Lung microvascular endothelial cell (primary cell): ENCODE results near the gene DQX1. TPM values are rescaled to one million over a fixed set of nuclear protein-coding genes. Genes with fewer than 3 reads are reported as not detected.

Experiments
- DNase-seq, 2 donors: peaks; one replicate each; pipeline versions ENCODE4 v3.0.0 to v3.0.0-alpha.2; 2010; ENCODE audit warnings: low read depth in 2 of 2
- total RNA-seq: library from RNA; depleted of rRNA; stranded (reverse); fragments of >200 nt; gene quantifications from 2 replicates; pipeline ENCODE4 v1.2.1, GENCODE V29; 2014

Gene DQX1
- total RNA-seq, 1 donor from 2014 or later: not detected

DNA sequence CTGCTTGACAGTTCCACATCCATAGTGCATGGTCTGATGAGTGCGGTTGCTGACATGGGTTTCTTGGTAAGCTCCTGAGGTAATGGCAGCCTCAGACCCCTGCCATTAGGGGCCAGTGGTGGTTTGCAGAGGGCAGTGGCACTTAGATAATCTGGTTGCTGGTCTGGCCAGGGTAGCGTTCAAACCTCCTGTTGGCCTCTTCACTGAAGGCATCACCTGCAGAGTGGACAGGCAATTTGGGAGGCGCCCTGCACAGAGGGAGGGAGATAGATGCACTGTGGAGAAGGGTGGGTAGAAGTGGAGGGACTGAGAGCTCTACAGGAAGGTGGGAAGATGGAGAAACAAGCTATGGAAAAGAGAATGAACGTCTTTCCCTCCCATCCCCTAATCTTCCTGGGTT, 7.4 kb upstream of the DQX1 start:
- DNase-seq: no peak

DNA sequence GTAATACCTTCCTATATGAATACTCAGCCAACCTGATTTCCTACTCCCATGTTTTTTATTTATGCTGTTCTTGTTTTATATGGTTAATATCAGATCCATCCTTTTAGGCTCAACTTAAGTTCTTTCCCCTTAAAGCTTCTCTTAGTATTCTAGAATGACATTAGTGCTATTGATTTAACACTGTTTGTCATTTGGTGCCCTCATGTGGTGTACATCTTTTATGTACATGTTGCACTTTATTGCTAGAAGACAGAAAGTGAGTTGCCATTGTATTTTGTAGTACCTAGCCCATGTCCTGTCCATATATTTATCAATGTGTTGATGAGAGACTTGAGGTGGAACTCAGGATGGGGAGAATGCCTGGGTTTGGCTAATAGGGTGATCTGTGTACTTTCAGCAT, 6.2 kb upstream of the DQX1 start:
- DNase-seq: peak; percentile 67 to 69

DNA sequence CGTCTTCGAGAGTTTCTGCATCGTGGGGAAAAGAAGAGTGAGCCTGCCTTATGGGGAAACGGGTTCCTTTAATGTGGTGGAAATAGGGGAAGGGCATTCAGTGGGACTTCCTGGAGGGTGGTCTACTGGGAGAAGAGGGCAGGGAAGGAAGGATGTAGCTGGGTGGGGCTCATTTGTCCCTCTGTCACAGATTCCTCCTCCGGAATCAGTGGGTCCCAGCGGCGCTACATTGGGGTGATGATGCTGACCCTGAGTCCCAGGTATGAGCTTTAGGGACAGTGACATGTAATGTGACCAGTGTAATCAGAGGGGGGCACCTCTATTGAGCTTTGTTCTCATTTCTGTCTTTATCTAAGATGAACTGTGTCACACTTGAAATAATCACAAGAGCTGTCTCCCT, 5.6 kb upstream of the DQX1 start:
- no peak for DNase-seq

DNA sequence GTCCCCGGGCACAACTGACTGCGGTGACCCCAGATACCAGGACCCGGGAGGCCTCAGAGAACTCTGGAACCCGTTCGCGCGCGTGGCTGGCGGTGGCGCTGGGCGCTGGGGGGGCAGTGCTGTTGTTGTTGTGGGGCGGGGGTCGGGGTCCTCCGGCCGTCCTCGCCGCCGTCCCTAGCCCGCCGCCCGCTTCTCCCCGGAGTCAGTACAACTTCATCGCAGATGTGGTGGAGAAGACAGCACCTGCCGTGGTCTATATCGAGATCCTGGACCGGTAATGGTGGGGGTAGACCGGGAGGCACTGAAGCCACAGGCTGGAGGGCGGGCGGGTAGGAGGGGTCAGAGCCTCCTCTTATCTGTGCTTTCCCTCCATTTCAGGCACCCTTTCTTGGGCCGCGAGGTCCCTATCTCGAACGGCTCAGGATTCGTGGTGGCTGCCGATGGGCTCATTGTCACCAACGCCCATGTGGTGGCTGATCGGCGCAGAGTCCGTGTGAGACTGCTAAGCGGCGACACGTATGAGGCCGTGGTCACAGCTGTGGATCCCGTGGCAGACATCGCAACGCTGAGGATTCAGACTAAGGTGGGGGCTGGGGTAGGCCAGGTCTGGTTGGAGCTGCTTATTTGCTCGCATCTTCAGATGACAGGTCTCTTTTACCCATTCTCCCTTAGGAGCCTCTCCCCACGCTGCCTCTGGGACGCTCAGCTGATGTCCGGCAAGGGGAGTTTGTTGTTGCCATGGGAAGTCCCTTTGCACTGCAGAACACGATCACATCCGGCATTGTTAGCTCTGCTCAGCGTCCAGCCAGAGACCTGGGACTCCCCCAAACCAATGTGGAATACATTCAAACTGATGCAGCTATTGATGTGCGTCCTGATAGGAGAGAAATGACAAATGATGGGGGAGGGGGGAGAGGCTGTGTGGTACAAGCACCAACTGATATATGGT, 4.5 kb upstream of the DQX1 start:
- DNase-seq: peak; percentile 68 to 78

DNA sequence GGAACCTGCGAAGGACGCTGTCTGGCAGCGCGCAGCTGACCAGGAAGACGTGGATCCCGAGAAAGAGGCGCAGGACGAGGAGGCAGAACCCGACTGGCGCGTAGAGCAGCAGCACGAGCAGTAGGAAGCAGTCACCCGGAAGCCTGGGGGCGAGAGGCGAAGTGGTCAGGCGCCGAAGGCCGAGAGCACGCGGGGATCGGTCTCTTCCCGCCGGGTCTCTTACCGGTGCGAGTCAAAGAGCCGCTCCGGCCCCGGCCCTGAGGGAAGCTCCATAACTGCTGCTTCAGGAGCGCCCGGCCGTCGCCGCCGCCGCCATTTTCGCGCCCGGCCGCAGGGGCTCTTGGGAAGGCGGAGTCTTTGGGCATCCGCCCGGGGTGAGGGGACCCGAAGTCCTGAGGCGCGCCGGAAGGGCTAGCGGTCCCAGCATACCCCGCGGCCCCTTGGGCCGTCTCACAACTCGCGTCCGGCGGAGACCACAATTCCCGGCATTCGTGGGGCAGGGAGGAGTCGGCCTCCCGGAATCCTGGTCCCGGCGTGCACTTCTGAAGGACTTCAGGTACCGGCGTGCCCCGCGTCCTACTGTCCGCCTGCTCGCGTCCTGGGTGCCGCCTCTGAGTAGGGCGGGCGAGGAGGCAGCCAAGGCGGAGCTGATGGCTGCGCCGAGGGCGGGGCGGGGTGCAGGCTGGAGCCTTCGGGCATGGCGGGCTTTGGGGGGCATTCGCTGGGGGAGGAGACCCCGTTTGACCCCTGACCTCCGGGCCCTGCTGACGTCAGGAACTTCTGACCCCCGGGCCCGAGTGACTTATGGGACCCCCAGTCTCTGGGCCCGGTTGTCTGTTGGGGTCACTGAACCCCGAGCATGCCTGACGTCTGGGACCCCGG, 3.6 kb upstream of the DQX1 start, which contains the start of the genes AUP1 and HTRA2:
Gene AUP1 (minus strand): TSS at position 350 of the 882 bp plus-strand sequence. CDS start 77 bp downstream, at position 273.
Gene HTRA2 (plus strand): TSS at position 577 of the 882 bp plus-strand sequence. CDS start 74 bp downstream, at position 651.
- peak; percentile 96 to 99 for DNase-seq

DNA sequence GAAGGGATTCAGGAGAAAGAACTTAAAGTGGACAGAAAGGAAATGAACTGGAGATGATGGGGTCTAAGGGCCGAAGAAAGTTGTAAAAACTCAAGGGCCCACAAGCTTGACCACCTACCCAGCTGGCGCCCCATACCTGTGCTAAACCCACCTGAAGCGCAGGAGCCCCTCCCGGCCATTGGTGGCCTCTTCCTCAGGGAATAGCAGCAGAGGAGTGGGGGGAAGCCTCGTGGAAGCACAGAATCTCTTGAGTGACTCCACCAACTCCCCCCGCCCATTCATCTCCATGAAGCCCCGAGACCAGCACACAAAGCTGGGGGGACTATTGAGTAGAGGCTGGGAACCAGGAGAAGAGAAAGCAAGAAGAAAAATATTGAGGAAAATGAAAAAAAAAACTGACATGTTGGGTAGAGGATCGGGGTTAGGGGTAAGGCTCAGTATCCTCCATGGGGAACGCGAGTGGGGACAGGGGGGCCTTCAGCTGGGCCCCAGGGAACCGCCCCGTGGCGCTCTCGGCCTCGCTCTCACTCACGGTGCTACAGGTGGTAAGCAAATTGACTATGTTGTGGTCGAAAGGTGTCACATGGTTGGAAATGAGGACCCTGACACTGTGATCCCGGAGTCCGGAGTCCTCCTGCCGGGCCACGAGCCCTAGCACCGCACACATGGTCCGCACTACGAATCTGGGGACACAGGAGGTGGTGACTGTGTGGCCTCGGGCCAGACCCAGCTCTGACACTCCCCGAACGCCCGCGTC, 2.7 kb upstream of the DQX1 start:
- DNase-seq: no peak

DNA sequence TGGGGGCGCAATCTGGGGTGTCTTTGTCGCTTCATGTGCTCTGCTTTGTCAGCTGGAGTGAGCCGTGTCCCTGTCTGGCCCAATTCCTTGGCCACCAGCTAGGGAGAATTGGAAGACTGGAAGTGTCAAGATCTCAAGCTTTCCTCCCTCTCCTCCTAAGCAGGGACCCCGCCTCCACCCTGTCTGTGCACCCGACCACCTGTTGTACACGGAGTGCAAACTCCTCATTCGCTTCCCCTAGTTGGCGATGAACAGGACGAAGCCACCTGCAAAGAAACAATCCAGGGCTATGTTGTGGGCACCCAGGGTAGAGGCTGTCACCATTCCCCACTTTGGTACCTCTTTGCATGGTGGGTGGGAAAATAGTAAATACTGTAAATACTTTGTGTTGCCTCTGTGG, 1.7 kb upstream of the DQX1 start:
- DNase-seq: no peak

DNA sequence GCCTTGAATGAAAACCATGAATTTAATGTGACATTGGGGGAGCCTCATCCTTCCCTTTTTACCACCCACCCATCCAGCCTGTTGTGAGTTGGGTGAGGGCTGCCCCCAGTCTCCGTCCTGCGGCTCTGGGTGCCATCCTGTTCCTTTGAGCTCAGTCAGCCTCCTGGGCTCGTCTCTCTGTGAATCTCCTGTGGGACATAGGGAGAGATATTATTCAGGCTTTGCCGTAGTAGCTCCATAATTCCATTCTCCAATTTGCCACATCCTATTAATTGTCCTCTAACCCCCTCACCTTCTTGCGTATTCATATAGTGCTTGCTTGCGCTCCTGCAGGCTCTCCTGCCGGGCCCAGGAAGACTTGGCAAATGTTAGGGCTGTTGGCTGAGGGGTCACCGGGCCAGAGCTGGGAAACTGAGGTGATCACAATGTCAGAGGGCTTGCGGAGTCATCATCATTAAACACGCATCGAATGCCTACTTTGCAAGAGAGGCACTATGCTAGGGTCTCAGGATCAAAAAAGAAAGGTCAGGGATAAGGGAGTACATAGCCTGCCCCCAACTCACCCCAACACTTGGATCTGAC, 709 bp upstream of the DQX1 start:
- no peak for DNase-seq

DNA sequence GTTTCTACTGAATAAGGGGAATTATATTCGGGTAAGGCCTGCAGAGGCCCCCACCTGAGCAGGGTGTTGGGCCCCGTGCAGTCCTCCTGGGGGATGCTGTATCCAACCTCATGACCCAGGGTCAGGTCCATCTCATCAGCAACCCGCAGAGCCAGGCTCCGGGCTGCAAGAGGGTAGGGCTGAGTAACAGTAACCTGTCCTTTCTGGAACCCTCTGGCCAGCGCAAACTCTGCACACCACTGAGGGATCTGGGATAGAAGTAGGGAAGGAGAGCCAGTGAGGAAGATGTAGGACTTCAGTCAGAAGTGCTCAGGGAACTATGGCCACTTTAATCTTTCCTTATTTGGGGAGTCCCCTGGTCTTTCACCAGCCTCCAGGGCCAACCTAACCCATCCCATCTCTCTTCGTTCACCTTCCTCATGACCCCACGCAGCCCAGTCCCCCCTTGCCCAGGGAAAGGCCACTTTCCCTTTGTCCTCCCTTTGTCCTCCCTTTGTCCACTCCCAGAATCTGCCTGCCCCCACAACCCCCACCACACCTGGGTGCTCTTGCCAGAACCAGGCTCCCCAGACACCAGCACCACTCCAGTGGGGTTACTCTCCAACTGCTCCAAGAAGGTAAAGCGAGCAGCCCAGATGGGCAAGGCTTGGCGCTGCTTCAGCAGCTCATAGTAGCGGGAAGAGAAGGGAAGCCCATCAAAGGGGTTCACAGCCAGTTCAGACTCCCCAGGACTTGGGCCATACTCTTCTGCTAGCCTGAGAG, 895 bp downstream of the DQX1 start:
- no peak for DNase-seq

DNA sequence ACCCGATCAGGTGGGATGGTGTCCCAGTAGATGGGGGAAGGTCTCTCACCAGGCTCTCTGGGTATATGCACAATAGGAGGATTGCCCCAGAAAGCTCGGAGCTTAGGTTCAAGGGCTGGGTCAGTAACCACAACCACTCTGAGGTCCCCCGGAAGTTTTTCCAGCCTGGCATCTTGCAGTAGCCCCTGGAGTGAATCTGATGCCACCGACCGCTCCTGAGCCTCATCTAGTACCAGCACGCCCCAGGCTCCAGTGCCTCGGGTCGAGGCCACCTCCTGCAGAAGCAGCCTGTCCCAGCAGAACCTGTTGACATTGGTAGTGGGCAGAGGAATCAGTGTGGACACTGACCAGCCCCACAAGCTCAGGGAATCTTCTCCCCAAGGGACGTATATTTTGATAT, 2.0 kb downstream of the DQX1 start:
- no peak for DNase-seq

DNA sequence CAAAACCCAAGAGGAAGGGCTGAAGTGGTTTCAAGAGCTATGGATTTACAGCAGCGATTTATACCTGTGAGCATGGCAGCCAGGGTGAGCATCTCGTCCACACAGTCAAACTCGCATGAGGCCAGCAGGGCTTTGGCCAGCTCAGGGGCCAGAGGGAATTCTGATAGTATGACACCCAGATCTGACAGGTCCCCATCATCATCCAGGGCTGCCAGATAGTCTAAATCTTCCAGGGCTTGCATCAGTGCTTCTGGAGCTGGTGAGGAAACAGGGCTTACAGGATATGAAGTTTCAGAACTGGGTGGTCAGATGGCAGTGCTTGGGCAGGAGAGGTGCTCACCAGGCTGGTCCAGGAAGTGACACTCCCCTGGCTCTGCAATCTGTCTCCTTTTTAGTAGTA, 3.5 kb downstream of the DQX1 start:
- DNase-seq: no peak

DNA sequence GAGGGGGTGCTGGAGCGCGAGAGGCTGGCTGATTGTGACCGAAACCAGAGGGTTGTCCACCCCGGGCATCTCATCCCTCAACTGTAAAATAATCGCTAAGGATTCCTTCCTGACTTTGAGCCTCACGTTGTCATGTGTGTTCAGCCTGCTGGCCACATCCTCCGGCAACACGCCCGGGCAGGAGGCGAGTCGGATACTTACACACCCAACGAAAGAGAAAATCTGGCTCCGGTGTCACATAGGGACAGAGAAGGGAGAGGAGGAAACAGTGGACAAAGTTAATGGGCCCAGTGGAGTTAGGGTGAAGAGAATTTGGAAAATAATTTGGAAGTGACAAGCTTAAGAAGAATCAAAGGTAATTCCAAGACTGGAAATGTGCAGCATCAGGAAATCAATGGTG, 9.4 kb downstream of the DQX1 start:
- DNase-seq: no peak

DNA sequence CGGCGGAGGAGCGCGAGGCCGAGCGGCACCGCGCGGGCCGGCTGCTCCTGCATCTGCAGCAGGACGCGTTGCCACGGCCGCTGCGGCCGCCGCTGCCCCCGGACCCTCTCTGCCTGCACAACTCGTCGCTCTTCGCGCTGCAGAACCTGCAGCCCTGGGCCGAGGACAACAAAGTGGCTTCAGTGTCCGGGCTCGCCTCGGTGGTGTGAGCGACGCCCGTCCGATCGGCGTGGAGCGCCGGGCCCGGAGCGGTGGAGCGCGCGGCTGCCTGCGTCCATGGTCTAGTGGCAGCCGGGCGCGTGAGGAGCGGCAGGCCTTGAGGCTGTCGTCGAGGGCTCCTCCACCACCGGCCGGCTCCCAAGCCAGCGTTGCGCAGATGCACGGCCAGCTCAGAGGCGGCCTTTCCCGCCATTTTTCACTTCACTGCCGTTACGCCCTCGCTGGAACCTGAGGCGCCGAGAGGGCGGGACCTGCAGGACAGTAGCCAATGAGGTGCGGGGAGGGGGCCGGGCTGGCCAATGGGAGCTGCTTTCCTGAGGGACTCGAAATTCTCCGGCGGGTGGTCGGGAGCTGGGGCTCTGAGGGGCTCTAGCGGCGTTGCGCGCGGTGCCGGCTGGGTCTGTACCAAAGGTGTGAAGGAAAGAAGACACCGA, 9.9 kb downstream of the DQX1 start:
- DNase-seq: peak; percentile 53 to 76

DNA sequence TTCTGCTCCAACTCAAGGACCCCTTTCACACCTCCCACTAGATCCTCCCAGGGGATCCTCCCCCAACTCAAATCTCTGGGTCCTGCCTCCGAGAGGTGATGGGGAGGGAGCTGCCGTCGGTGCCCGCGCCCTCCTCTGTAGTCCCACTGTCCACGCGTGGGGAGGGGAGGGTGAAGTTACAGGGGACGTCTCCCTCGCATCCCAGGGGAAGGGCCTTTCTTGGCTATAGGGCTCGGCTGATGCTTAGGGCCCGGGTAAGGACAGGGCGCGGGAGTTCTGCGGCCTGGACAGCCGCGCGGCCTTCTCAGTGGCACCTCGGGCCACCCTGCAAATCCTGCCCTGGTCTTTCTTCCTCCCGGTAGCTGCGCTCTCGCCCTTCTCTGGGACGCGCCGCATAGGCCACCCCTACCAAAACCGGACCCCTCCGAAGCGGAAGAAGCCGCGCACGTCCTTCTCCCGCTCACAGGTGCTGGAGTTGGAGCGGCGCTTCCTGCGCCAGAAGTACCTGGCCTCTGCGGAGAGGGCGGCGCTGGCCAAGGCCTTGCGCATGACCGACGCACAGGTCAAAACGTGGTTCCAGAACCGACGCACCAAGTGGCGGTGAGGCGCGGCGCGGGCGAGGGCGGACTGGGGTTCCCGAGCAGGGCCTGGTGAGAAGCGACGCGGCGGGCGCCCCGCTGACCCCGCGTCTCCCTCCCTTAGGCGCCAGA, 10.6 kb downstream of the DQX1 start:
- no peak for DNase-seq

DNA sequence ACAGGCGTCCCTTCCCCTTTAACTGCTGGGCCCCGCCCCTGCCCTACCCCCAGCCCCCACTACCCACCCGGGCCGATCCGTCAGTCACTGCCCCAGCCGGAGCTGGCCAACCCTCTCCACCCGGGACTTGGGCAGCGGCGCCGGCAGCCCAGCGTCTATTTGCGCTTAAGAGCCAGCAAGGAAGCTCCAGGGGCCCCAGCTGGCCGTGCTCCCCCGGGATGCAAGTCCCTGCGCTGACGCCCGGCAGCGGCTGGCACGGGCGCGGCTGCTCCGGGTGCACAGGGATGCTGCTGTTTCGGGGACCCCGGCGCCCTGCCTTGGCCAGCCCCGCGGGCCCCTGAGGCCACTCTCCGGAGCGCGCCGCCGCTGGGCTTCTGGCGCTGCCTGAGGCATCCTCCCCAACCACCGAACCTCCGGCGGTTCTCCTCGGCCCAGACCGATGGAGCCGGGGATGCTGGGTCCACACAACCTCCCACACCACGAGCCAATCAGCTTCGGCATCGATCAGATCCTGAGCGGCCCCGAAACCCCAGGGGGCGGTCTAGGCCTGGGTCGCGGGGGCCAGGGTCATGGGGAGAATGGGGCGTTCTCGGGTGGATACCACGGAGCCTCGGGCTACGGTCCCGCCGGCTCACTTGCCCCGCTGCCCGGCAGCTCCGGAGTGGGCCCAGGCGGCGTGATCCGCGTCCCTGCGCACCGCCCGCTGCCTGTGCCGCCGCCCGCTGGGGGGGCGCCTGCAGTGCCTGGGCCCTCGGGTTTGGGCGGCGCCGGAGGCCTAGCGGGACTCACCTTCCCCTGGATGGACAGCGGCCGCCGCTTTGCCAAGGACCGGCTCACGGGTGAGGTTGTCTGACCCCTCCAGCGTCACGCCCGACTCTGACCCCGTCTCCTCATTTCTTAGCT, 11.4 kb downstream of the DQX1 start, which contains the start of gene TLX2:
Gene TLX2 (plus strand): TSS at position 83 of the 903 bp plus-strand sequence. CDS start 357 bp downstream, at position 440.
- DNase-seq: no peak

DNA sequence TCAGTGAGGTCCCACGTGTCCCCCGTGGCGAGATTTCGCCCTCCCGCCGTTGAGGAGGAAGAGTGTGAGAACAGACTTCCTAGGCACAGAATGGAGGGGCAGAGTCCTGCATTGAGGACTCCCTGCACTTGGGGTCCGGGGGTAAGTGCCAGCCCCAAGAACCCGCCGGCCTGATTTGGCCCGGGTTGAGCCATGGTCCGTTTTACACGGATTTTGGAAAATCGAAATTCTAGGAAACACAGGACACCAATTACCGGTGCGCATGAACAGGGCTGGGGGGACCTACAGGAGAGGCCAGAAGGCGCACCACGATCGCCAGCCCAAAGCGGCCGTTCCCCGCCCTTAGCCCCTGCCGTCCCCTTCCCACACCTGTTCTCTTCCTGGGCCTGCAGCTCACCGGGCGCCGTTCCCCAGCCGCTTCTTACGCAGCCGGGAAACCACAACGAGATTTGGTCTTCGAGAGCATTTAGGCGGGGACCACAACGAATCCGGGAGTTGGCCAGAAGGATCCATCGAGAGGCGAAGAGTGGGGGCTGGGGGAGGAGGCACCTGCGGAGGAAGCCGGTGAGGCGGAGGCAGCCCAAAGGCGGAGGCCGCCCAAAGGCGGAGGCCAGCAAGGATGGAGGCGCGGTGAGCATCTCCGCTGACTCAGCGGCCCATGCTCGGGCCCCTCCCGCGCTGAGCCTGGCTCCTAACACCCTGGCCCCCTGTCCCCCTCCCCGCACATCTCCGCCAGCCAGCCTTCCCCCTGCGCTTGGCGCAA, 12.2 kb downstream of the DQX1 start:
- no peak for DNase-seq
